ENCODE results near the gene SH3GLB1. TPM values are rescaled to one million over a fixed set of nuclear protein-coding genes. Genes with fewer than 3 reads are reported as not detected.
"Not testable (repeated sequence)": the region's sequence is repeated elsewhere in the genome, so short reads cannot be mapped to it uniquely, and the experiment has no call there.

The SH3GLB1 gene
- total and polyA plus RNA-seq, 10 of the 15 experiments (the other 5 are each of a cell fraction or from before 2014, with no cell fraction given), result 18.0 to 59.0 (median 36.5) TPM

GRCh38 chr1:86704458-86704971 is at the start of gene SH3GLB1 (continued):
- TF ChIP-seq NKRF (conservative IDR thresholded peaks at IDR 0.05), result 0 out of 2 replicates have a peak, but pooled peaks have one; percentile 44
- peak; percentile 90 for TF ChIP-seq POLR2A (IDR thresholded peaks at IDR 0.05; ENCODE audit: low read depth, low read length)
- TF ChIP-seq MYB (IDR thresholded peaks at IDR 0.05; ENCODE audit: borderline replicate concordance, low read depth, low read length), result no peak
- peak; percentile 99 for TF ChIP-seq MEF2B (IDR thresholded peaks at IDR 0.05; ENCODE audit: partially characterized antibody, poor library complexity, severe bottlenecking)
- no peak for TF ChIP-seq ZBED1 (IDR thresholded peaks at IDR 0.05; ENCODE audit: borderline replicate concordance)
- no peak for TF ChIP-seq IRF5 (IDR thresholded peaks at IDR 0.05; ENCODE audit: borderline replicate concordance)
- 0 out of 3 replicates have a peak, but pooled peaks have one; percentile 5 for TF ChIP-seq POU2F2 (IDR thresholded peaks at IDR 0.05; ENCODE audit: borderline replicate concordance, low read depth, low read length)

DNA sequence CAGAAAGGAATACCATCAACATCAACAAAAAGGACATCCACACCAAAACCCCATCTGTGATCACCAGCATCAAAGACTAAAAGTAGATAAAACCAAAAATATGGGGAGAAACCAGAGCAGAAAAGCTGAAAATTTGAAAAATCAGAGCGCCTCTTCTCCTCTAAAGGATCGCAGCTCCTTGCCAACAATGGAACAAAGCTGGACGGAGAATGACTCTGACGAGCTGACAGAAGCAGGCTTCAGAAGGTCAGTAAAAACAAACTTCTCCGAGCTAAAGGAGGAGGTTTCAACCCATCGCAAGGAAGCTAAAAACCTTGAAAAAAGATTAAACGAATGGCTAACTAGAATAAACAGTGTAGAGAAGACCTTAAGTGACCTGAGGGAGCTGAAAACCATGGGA is 46.0 kb upstream of the SH3GLB1 start:
- BruUV-seq (replicated peaks); intact Hi-C loops (cut with micrococcal nuclease; ENCODE audit: unreplicated experiment); H3K36me3 ChIP-seq (ENCODE audit: control insufficient read depth in 2 of 2, insufficient read depth in 2 of 2, low read length in 1 of 2); FAIRE-seq; H3K4me2 ChIP-seq (ENCODE audit: control insufficient read depth, insufficient read depth); H3K79me2 ChIP-seq (ENCODE audit: control insufficient read depth, insufficient read depth, low read length); ATAC-seq; H3K9ac ChIP-seq (ENCODE audit: control insufficient read depth, insufficient read depth, low read length); H4K20me1 ChIP-seq (ENCODE audit: control insufficient read depth, insufficient read depth); in situ Hi-C loops (cut with MboI); SMC1A ChIA-PET (ENCODE audit: uncharacterized antibody, unreplicated experiment); H3K4me3 ChIP-seq; RAD21 ChIA-PET (ENCODE audit: unreplicated experiment); H3K27ac ChIP-seq (ENCODE audit: control insufficient read depth, insufficient read depth); H3K9me3 ChIP-seq (replicated peaks; ENCODE audit: control insufficient read depth, insufficient read depth, low read length); H3K27me3 ChIP-seq (replicated peaks in 1 of 2; ENCODE audit: control insufficient read depth in 2 of 2, insufficient read depth in 2 of 2, low read length in 1 of 2); CTCF ChIA-PET; POLR2A ChIA-PET; DNase-seq (ENCODE audit: low read depth, low spot score); H2AFZ ChIP-seq (ENCODE audit: control insufficient read depth, low read depth, low read length); H3K4me1 ChIP-seq (ENCODE audit: control insufficient read depth, insufficient read depth, low read length): not testable (repeated sequence)
- 65% methylated on average over 7 of the region's 7 CpGs for WGBS (ENCODE audit: insufficient coverage, insufficient replicate concordance, low lambda C conversion rate, missing lambda C conversion rate)
